Activated CD8-positive, alpha-beta memory T cell treated with anti-CD3 and anti-CD28 coated beads for 36 hours (primary cell): Measurements from ENCODE around the gene SIPA1L3. TPM values are rescaled to one million over a fixed set of nuclear protein-coding genes. Genes with fewer than 3 reads are reported as not detected.

ENCODE experiments used
- CTCF ChIA-PET: fragments of 350-600 bp; sonication (Branson Sonifier 250); formaldehyde crosslinking; loops from one replicate; lab custom pipeline; 2021; ENCODE audit warnings: antibody characterized with exemption; lab: Charles Lee
- POLR2A ChIA-PET: fragments of 350-600 bp; sonication (Branson Sonifier 250); formaldehyde crosslinking; loops from one replicate; lab custom pipeline; 2021; ENCODE audit warnings: antibody characterized with exemption; lab: Charles Lee
- total RNA-seq, 2 experiments: library from RNA; stranded (reverse); gene quantifications; one replicate each; pipeline ENCODE4 v1.2.3, GENCODE V29; 2021

SIPA1L3 gene
- total RNA-seq, 2 experiments from 2014 or later, result 14.0 to 15.3 TPM

DNA sequence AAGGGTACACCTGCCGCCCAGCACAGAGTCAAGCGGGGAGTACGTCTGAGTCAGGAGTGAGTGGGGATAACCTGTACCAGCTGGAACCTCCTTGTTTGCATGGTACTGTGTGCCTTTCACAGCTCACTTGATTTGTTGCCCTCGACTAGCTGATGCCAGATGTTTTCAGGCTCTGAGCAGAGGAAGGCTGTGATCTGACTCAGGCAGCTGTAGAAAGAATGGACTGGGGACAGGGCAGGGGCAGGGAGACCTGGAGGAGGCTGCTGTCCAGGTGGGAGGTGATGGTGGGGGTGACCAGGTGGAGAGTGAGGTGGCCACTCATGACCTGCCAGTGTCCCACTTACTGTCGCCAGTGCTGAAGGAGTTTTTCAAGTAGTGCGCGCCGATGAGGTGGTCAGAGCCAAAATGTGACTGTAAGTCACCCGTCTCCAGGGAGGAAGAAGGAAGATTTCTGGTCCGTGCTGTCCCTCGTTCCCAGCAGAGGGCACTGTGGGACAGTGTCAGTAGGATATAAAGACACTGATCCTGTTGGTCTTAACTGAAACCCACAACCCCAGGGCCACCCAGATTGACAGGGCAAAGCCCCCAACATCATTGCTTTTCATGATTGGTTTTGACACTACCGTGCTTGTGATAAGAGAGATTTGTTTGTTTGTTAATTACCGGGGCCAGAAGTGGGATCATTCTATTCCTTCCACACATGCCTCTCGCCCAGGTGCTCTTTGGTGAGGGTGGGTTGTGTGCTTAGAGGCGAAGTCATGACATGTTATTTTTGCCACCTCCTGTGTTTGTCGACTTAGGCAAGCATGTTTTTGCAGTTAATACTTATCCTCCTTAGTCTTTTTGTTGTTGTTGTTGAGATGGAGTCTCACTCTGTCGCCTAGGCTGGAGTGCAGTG, 188.7 kb downstream of the SIPA1L3 start:
- POLR2A ChIA-PET, result no interaction called here
- CTCF ChIA-PET, result interaction anchor here (0.7 to 1.7 kb wide), 3 partner anchors 11 to 197 kb away, joined by 3 to 7 read pairs (median 4); no protein-coding TSS in a partner anchor

DNA sequence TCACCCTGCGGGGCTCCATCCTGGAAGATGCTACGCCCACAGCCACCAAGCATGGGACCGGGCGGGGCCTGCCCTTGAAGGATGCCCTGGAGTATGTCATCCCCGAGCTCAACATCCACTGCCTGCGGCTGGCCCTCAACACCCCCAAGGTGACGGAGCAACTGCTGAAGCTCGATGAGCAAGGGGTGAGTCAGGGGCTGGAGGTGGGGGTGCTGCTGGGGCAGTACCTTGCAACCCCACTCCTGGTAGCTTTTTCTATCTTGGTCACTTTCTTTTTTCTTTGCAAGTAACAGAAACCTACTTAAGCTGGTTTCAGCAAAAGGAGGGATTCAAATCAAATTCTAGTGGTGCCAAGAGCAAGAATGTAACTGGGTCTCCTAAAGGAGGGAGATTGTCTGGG, 193.0 kb downstream of the SIPA1L3 start:
- ChIA-PET POLR2A (no interaction called here), CTCF (no interaction called here)

DNA sequence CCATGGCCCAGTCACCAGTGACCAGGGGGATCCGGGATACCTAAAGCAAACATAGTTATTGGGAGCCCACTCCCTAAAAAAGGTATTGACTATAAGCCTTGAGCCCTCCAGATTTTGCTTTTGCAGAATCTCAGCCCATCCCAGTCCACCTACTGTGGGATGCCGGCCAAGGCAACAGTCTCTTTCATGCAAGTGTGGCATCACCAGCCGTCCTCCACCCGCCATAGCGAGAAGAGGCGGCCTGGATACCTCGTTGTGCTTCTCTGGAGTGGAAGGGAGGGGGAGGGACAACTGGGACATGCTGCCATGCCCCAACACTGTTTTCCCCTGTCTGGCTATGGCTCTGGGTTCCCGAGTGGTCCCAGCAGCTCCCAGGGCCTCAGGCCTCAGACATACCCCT, 193.6 kb downstream of the SIPA1L3 start:
- POLR2A ChIA-PET, result no interaction called here
- CTCF ChIA-PET, result no interaction called here

DNA sequence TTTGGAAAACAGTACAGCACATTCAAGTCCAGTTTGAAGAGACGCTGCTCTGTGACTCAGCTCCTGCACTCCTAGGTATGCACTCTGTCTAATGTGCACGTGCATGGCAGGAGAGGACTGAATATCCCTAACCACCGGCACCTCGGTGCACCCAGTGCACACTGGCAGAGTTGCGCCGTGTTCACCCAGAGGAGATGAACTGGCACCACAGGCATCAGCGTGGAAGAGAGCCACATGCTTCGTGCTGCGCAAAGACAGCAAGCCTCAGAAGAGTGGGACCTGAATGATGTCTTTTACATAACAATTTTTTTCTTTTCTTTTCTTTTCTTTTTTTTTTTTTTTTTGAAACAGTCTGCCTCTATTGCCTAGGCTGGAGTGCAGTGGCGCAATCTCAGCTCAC, 194.7 kb downstream of the SIPA1L3 start:
- CTCF ChIA-PET, result no interaction called here
- POLR2A ChIA-PET, result no interaction called here

- ChIA-PET CTCF (no interaction called here), POLR2A (no interaction called here)
Measured at GRCh38 chr19:38105574-38105973, 198.6 kb downstream of the SIPA1L3 start.

- ChIA-PET POLR2A (no interaction called here), CTCF (no interaction called here)
Measured at GRCh38 chr19:38107129-38107528, 200.1 kb downstream of the SIPA1L3 start.

GRCh38 chr19:38111898-38112297, 204.9 kb downstream of the SIPA1L3 start:
- CTCF ChIA-PET, result no interaction called here

GRCh38 chr19:38114651-38115050, 207.6 kb downstream of the SIPA1L3 start:
- ChIA-PET POLR2A (no interaction called here), CTCF (no interaction called here)

More at GRCh38 chr19:38111898-38112297, 204.9 kb downstream of the SIPA1L3 start:
- POLR2A ChIA-PET, result no interaction called here

DNA sequence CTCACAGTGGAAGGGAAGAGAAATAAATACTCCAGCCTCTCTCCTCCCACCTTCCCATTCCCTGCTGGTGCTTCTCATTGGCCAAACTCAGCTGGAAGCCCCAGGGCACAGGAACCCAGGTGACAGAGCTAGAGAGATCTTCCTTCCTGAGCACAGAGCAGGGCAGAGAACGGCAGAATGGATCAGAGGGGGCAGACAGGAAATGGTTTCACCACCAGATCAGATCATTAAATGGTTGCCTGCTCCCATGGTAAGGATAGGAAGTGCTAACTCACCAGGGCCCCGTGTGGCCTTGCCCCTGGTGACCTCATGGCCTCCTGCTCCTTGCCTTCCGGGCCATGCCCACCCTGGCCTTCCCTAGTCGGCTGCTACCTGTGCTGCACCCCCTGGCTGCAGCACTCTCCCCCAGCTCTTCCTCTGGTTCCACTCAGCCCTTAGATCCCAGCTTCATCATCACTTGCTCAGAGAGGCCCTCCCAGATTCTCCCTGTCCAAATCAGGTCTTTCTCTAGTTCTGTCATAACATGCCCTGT, 208.3 kb downstream of the SIPA1L3 start:
- POLR2A ChIA-PET, result no interaction called here
- CTCF ChIA-PET, result interaction anchor here (1.6 kb wide), 1 partner anchor 213 kb away, joined by 4 read pairs; no protein-coding TSS in a partner anchor

DNA sequence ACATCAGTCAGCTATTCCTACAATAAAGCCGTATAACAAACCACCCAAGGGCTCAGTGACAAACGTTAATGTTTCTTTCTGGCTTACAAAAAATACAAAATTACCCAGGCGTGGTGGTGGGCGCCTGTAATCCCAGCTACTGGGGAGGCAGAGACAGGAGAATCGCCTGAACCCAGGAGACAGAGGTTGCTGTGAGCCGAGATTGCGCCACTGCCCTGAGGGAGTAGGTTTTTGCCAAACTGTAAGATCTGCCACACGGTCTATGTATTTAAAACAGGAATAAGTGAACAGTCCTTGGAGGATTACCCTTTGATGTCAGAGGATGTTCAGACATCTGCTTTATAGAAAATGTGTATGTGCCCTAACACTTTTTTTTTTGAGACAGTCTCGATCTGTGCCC, 211.2 kb downstream of the SIPA1L3 start:
- ChIA-PET POLR2A (no interaction called here), CTCF (interaction anchor here (0.6 kb wide), 1 partner anchor 25 kb away, joined by 5 read pairs; no protein-coding TSS in a partner anchor)

- ChIA-PET CTCF (no interaction called here), POLR2A (no interaction called here)
Measured at GRCh38 chr19:38120471-38121025, 213.5 kb downstream of the SIPA1L3 start.

DNA sequence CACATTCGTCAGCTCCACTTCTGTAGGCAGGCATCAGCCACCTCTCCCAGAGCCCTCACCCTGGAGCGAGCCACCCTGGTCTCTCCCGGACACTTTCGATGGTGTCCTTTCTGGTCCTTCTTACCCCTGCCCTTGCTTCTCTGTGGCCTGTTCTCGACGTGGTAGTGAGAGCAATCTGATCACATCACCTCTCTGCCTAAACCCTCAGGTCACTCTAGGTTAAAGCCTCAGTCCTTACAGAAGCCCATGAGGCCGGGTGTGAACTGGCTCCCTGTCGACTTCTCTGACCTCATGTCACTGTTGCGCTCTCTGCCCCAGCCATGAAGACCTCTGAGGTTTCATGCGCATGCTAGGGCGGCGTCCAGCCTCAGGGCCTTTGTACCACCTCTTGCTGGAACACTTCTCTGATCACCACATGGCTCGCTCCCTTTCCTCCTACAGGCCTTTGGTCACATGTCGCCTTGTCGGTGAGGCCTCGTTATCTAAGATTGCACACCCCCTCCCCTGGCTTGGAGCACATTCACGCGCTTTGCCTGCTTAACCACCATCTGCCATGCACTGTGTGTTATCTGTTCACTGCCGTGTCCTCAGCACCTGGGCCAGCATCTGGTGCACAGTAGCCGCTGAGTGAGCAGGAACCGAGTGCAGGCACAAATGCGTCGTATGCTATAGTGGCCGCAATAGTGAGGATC, 215.5 kb downstream of the SIPA1L3 start:
- ChIA-PET CTCF (no interaction called here), POLR2A (no interaction called here)

GRCh38 chr19:38125238-38125637, 218.2 kb downstream of the SIPA1L3 start:
- ChIA-PET CTCF (no interaction called here), POLR2A (no interaction called here)

DNA sequence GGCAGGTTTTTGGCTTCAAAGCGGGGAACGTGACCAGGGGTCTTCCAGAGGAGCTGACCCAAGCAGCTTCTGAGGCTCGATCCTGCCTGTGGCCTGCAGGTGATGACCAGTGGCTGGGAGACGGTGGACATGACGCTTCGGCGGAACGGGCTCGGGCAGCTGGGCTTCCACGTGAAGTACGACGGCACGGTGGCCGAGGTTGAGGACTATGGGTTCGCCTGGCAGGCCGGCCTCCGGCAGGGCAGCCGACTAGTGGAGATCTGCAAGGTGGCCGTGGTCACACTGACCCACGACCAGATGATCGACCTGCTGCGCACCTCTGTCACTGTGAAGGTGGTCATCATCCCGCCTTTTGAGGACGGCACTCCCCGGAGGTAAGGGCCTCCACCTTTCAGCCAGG, 223.4 kb downstream of the SIPA1L3 start:
- ChIA-PET CTCF (interaction anchor here (2.0 kb wide), 1 partner anchor 12 kb away, joined by 6 read pairs; no protein-coding TSS in a partner anchor), POLR2A (no interaction called here)

- POLR2A ChIA-PET, result no interaction called here
- CTCF ChIA-PET, result interaction anchor here (1.2 to 2.1 kb wide), 2 partner anchors 10 to 16 kb away, joined by 3 to 5 read pairs; no protein-coding TSS in a partner anchor
Measured at GRCh38 chr19:38132781-38133180, 225.8 kb downstream of the SIPA1L3 start.

GRCh38 chr19:38133319-38133718, 226.3 kb downstream of the SIPA1L3 start:
- ChIA-PET POLR2A (no interaction called here), CTCF (interaction anchor here (1.2 to 2.1 kb wide), 2 partner anchors 9 to 16 kb away, joined by 3 to 5 read pairs; no protein-coding TSS in a partner anchor)

DNA sequence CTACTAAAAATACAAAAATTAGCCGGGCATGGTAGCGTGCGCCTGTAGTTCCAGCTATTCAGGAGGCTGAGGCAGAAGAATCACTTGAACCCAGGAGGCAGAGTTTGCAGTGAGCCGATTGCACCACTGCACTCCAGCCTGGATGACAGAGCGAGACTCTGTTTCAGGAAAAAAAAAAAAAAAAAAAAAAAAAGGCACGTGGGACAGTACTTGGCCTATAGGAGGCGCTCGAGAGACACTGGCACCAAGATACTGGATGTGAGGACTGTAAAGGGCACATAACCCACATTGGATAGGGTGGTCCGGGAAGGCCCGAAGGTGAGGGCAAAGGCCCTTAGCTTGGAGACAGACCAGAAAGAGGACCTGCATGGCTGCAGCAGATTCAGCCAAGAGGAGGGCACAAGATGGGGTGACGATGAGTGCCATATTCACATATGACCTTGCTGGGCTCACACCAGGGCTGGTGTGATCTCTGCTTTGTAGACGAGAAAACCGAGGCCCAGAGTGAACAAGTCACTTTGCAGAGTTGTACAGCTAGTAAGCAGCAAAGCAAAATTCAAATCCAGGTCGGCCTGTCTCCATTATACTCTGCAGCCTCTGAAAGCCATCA, 227.6 kb downstream of the SIPA1L3 start:
- ChIA-PET CTCF (interaction anchor here (0.5 to 2.1 kb wide), 6 partner anchors 14 to 410 kb away, joined by 3 to 5 read pairs (median 3); no protein-coding TSS in a partner anchor), POLR2A (no interaction called here)

GRCh38 chr19:38135150-38135998, 228.4 kb downstream of the SIPA1L3 start:
- ChIA-PET POLR2A (no interaction called here), CTCF (no interaction called here)
